Inferior parietal cortex (tissue), 1 donor: ENCODE data around the gene CLEC2A.
A peak's percentile ranks its signal among the peaks of the same experiment; 100 is the strongest.

ENCODE experiments used
- DNase-seq: peaks from one replicate; pipeline ENCODE4 v3.0.0-alpha.2; 2016; ENCODE audit errors: extremely low spot score

The CLEC2A gene

GRCh38 chr12:9935026-9935425 is 2.9 kb upstream of the CLEC2A start:
- no peak for DNase-seq

GRCh38 chr12:9933958-9934357 is 1.8 kb upstream of the CLEC2A start:
- no peak for DNase-seq

- no peak for DNase-seq
Measured at GRCh38 chr12:9931245-9931644, 925 bp downstream of the CLEC2A start.

GRCh38 chr12:9928607-9929006 is 3.6 kb downstream of the CLEC2A start:
- DNase-seq: no peak

- no peak for DNase-seq
Measured at GRCh38 chr12:9926876-9927275, 5.3 kb downstream of the CLEC2A start.

GRCh38 chr12:9925705-9926393 is 6.3 kb downstream of the CLEC2A start:
- DNase-seq: peak; percentile 42

- no peak for DNase-seq
Measured at GRCh38 chr12:9922429-9922828, 9.7 kb downstream of the CLEC2A start.

GRCh38 chr12:9920451-9920850 is 11.7 kb downstream of the CLEC2A start:
- no peak for DNase-seq

- no peak for DNase-seq
Measured at GRCh38 chr12:9919443-9919842, 12.7 kb downstream of the CLEC2A start.

DNA sequence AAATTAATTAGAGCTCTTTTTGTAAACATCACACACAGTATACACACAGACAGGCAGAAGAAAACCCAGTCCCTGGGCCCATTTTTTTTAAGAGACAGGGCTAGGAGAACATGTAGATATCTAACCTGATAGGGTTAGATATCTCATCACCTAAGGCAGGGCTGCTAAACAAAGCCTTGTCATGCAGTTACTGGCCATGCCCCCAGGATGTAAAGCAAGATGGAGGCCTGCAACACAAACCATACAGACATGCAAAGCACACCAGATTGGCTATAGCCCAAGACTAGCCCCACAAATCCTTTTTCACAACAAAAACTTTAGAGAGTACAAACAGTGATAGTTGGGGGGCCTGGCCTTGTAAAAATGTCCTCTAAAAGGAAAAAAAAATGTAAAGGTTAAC is 20.5 kb downstream of the CLEC2A start:
- DNase-seq: no peak

DNA sequence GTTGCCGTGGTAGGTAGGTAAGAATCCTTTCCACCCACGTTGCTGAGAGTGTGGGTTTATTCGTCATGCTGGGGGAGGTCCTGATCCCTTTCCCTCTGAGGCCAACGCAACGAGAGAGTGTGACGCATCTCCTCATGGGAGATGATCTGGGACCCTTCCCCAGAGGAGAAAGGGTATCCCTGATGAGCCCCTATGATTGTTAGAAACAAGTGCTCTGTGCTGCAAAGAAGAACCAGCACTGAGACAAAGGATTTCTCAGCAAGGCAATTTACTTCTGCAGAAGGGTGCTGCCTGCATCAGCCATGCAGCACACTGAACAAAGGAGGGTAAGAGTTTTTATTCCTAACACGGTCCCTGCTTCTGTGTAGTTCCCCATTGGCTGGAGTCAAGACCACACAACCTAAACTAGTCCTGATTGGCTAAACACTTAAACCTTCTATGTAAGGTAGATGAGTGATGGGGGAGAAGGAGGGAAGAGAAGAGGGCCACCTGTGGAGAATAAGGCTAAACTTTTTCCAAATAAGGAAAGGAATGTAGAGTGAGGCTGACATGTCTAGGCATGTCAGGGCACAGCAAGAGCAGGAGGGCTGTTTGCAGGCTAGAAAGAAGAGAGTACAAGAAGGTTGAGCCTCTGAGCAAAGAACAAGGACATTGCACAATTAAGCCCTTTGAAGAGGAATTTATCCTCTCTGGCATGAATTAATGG is 21.3 kb downstream of the CLEC2A start:
- DNase-seq: no peak

DNA sequence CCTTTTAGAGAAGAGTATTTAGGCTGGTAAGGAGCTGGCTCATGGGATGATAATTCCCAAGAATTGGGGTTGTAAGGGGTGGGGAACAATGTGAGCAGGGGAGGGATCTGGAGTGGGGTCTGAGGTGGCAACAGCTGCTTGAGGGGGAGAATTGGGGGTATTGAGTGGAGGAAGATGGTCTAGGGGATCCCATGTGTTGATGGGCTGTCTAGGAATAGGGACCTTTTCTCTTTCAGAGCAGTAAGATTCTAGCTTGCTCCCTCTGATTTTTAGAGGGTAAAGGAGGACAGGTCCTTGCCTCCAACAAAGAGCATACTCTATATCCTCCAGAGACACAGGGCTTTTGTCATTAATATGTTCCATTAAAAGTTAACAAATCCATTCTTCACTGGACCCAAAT is 22.4 kb downstream of the CLEC2A start:
- DNase-seq: no peak

- DNase-seq: no peak
Measured at GRCh38 chr12:9908350-9908749, 23.8 kb downstream of the CLEC2A start.

DNA sequence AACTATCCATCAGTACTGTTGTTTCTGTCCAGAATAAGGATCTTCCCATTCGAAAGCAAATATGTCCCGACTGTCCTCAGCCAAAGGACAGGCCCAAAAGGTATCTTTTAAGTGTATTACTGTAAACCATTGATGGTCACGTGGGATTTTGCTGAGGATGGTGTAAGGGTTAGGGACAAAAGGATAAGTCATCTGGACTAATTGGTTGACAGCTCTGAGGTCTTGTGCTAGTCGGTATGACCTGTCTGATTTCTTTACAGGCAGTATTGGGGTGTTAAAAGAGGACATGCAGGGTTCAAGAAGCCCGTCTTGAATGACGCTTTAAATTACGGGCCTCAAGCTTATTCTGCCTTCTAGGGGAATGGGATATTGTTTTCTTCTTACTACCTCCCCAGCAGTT is 24.4 kb downstream of the CLEC2A start:
- no peak for DNase-seq

DNA sequence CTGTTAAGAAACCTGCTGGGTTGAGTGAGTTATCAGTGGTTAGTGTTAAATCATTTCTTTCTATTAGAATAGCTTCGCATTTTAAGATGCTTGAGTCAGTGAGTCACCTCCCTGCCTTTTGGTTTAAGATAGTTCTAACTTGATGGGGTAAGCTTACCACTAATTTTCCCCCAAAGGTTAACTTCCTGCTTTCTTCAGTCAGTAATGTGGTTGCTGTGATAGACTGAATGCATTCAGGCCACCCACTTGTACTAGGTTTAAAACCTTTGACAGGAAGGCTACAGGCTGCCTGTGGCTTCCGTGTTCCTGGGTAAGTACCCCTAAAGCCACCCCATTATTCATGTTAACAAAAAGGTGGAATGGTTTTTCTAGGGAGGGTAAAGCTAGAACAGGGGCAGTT is 25.3 kb downstream of the CLEC2A start:
- DNase-seq: no peak

- no peak for DNase-seq
Measured at GRCh38 chr12:9902539-9903228, 29.5 kb downstream of the CLEC2A start.

GRCh38 chr12:9900930-9901329 is 31.2 kb downstream of the CLEC2A start:
- DNase-seq: no peak

DNA sequence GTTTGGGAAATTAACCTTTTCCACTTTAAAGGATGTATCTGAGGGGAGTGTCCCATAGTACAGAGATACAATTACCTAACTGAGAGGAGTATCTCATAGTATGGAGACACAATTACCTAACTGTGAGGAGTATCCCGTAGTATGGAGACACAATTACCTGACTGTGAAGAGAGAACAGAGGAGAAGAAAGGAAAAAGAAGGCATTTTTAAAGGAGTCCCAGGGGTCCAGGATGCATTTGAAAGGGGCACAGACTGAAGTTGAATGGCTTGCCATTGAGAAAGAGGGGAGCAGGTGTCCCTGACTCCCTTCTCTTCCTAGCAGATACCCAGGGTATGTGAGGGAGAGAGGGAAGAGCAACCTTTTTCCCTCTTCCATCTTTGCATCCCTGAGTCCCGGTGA is 33.0 kb downstream of the CLEC2A start:
- DNase-seq: no peak

DNA sequence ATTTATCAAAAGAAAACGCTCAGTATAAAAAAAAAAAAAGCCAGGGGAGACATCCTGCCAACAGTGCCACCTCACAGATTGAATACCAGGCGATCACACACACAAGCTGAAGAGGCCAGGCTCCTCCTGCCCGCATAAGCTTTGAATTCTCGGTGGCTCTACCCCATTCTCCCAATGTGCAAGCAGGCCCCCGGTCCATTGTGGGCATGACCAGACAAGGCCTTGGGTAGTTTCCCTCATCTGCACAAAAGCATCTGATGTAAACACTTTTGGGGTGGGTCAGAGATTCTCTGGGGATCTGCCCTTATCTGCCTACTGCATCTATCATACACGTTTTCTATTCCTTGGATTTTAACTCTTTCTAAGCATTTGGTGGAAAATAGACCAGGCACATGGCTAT is 34.6 kb downstream of the CLEC2A start:
- no peak for DNase-seq

DNA sequence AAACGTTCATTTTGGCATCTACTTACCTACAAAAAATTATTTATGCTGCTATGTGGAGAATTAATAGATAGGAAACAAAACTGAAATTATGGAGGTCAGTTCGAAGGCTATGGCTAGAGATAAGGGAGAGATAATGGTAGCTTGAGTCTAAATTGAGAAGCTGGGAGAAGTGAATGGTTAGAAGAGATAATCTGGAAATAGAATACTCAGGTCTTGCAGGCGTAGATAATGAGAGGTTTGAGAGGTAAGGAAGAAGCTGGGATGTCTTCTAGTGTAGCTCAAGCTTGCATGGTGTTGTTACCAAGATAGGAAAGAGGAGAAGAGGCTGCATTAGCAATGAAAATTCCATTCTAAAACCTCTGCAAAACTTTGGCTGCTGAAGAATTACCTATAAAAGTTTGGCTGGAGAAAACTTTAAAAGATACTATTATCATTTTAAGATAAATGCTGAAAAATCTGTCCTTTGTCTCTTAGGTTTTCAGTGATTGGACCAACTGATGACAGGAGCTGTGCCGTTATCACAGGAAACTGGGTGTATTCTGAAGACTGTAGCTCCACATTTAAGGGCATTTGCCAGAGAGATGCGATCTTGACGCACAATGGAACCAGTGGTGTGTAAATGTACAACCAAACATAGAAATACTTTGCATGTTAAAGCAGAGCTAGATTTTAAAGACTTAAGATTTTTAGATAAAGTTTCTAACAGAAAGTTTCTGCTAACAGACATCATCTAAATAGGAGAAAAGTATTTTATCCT is 36.8 kb downstream of the CLEC2A start:
- no peak for DNase-seq

DNA sequence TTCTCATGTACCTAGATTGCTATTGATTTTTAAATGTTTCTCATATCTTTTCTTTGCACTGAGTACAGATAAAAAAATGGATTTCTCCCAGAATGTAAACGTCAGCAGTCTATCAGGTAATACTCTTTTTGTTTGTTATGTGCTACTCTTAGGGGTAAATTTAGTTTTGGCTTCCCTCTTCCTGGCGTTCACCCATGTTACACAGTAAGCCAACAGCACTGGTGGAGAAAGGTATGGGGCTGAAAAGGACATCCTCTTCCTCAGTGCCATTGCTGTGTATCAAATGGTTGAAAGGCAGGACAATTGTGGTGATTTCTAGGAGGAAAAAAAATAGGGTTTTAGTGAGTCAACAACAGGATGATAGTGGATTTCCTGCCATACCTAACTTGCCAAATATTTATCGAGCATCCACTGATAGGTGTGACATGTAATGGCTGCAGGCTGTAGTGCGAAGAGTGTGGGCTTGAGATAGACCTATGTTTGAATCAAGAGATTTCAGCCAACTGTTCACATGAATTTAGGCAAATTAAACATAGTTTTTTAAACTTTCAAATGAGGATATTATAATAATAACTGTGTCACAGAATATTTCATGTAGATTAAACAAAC is 43.4 kb downstream of the CLEC2A start:
- DNase-seq: no peak

- no peak for DNase-seq
Measured at GRCh38 chr12:9883175-9883574, 49.0 kb downstream of the CLEC2A start.
